Neural progenitor cell (in vitro differentiated cells): ENCODE data around the gene KRTAP2-1. TPM values are rescaled to one million over a fixed set of nuclear protein-coding genes. Genes with fewer than 3 reads are reported as not detected.

Experiments
- DNase-seq: peaks from one replicate; pipeline ENCODE4 v3.0.0-alpha.2; 2016; ENCODE audit warnings: low spot score
- H2AFZ ChIP-seq: fragments of 200-600 bp; sonication (generic); replicated peaks from 2 replicates; pipeline ENCODE4 v1.6.1; 2016; ENCODE audit warnings: antibody characterized with exemption
- H3F3A ChIP-seq: fragments of 200-600 bp; sonication (generic); 2 replicates; pipeline ENCODE4 v1.6.1; 2016; ENCODE audit warnings: antibody characterized with exemption, low read depth
- H3K27ac ChIP-seq: fragments of 200-600 bp; sonication (generic); 2 replicates; pipeline ENCODE4 v1.5.1; 2016; ENCODE audit warnings: mild to moderate bottlenecking
- H3K27me3 ChIP-seq: fragments of 200-600 bp; sonication (generic); 2 replicates; pipeline ENCODE4 v1.6.1; 2016; ENCODE audit warnings: mild to moderate bottlenecking, moderate library complexity
- H3K36me3 ChIP-seq: fragments of 200-600 bp; sonication (generic); 2 replicates; pipeline ENCODE4 v1.5.1; 2016
- H3K4me1 ChIP-seq: fragments of 200-600 bp; sonication (generic); 2 replicates; pipeline ENCODE4 v1.6.1; 2016; ENCODE audit warnings: mixed run types
- H3K4me2 ChIP-seq: fragments of 200-600 bp; sonication (generic); 2 replicates; pipeline ENCODE4 v1.6.1; 2016
- H3K4me3 ChIP-seq: fragments of 200-600 bp; sonication (generic); 2 replicates; pipeline ENCODE4 v1.5.1; 2016
- H3K79me2 ChIP-seq: fragments of 200-600 bp; sonication (generic); 2 replicates; pipeline ENCODE4 v1.6.1; 2016; ENCODE audit warnings: low read depth
- H3K9ac ChIP-seq: fragments of 200-600 bp; sonication (generic); 2 replicates; pipeline ENCODE4 v1.6.1; 2016
- H3K9me3 ChIP-seq: fragments of 200-600 bp; sonication (generic); 2 replicates; pipeline ENCODE4 v1.5.1; 2016; ENCODE audit warnings: low read depth
- H4K20me1 ChIP-seq: fragments of 200-600 bp; sonication (generic); 2 replicates; pipeline ENCODE4 v1.6.1; 2016; ENCODE audit warnings: low read depth
- H3K27ac Mint-ChIP-seq: 3 replicates; pipeline ENCODE4 v1.8.0; 2021; ENCODE audit warnings: mixed read lengths
- H3K27me3 Mint-ChIP-seq: 2 replicates; pipeline ENCODE4 v1.8.0; 2022; ENCODE audit warnings: low read depth, mild to moderate bottlenecking, inconsistent platforms, moderate library complexity, mixed read lengths; ENCODE audit not compliant: insufficient read depth
- H3K36me3 Mint-ChIP-seq: 3 replicates; pipeline ENCODE4 v1.8.0; 2021; ENCODE audit warnings: mixed read lengths
- H3K4me1 Mint-ChIP-seq: 3 replicates; pipeline ENCODE4 v1.8.0; 2021; ENCODE audit warnings: mixed read lengths
- H3K4me3 Mint-ChIP-seq: 3 replicates; pipeline ENCODE4 v1.8.0; 2021; ENCODE audit warnings: mild to moderate bottlenecking, moderate library complexity, mixed read lengths
- H3K9me3 Mint-ChIP-seq: 3 replicates; pipeline ENCODE4 v1.8.0; 2020; ENCODE audit warnings: mixed read lengths
- CTCF ChIP-seq: fragments of 200-600 bp; sonication (generic); IDR thresholded peaks from 2 replicates; pipeline ENCODE4 v1.5.1; 2017; ENCODE audit warnings: antibody characterized with exemption, mild to moderate bottlenecking
- EZH2 ChIP-seq: fragments of 200-600 bp; sonication (generic); IDR thresholded peaks from 2 replicates; pipeline ENCODE4 v1.6.1; 2017; ENCODE audit warnings: antibody characterized with exemption, mild to moderate bottlenecking, moderate library complexity
- EZH2phosphoT487 ChIP-seq: fragments of 200-600 bp; sonication (generic); IDR thresholded peaks from 2 replicates; pipeline ENCODE4 v1.6.1; 2017; ENCODE audit warnings: antibody characterized with exemption
- total RNA-seq: library from RNA; depleted of rRNA; stranded (reverse); fragments of >200 nt; gene quantifications from 2 replicates; pipeline ENCODE4 v1.2.3, GENCODE V29; 2015; ENCODE audit warnings: low replicate concordance

Gene KRTAP2-1
- total RNA-seq, 1 donor from 2014 or later = not detected

DNA sequence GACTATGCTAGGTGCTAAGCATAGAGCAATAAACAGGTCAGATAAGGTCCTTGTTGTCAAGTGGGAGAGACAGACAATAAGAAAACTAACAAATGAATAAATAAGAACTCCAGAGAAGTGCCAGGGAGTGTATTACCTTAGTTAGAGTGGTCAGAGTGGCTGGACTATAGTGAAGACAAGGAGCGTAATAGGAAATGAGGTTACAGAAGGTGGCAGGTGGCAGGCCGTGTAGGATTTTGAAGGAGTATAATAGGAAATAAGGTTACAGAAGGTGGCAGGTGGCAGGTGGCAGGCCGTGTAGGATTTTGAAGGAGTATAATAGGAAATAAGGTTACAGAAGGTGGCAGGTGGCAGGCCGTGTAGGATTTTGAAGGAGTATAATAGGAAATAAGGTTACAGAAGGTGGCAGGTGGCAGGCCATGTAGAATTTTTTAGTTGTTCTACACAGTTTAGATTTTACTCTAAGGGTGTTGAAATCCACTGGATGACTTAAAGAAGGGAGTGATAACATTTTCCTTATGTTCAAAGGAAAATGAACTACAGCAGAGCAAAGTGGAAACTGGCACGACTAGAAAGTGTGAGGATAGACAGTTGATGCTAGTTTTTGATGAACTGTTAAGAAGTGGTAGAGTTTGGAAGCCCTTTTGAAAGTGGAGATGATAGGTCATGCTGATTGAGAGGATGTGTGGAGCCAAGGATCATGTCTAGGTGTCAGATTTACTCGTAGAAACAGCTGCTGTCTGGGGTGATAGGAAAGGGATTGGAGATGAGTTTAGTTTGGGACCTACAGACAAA is 34.6 kb downstream of the KRTAP2-1 start:
- no peak overlapping the region for H3K4me3 ChIP-seq
- Mint-ChIP-seq H3K4me1 (no peaks in the 10 kb centered on the region), H3K9me3 (no peaks in the 10 kb centered on the region), H3K4me3 (no peak overlapping the region), H3K27ac (no peak overlapping the region), H3K27me3 (no peaks in the 10 kb centered on the region), H3K36me3 (no peaks in the 10 kb centered on the region)
- H3K4me2 ChIP-seq = no peak overlapping the region
- no peak for DNase-seq
- H3K9ac ChIP-seq = no peak overlapping the region
- H3K27me3 ChIP-seq = no peaks in the 10 kb centered on the region
- H3K79me2 ChIP-seq = no peaks in the 10 kb centered on the region
- no peaks in the 10 kb centered on the region for H3K9me3 ChIP-seq
- no peaks in the 10 kb centered on the region for H4K20me1 ChIP-seq
- peaks cover 18% of the 10 kb centered on the region for H3K4me1 ChIP-seq
- H3K36me3 ChIP-seq = no peaks in the 10 kb centered on the region
- peak overlapping the region; percentile 55 for H2AFZ ChIP-seq
- no peak overlapping the region for H3K27ac ChIP-seq
- no peak for TF ChIP-seq EZH2
- TF ChIP-seq CTCF = no peak
- TF ChIP-seq EZH2phosphoT487 = no peak
- H3F3A ChIP-seq = no peaks in the 10 kb centered on the region

DNA sequence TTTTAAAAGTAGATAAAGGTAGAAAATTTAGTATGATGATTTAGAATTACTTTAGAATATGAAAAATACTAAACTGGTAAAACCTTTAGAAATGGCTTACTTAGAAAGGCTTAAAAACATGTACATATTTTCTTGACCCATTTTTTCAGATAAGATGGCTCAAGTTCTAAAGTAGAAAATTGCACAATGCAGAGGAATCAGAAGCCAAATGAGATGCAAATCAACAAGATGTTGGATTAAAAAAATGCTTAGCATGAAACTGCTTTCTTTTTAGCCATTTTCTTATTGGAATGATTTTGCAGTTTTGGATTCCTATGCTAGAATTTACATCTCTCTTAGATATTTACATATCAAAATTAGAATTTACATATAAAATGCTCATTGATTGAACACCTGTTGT is 36.7 kb downstream of the KRTAP2-1 start:
- no peak overlapping the region for H3K9ac ChIP-seq
- no peaks in the 10 kb centered on the region for H3K27me3 Mint-ChIP-seq
- no peaks in the 10 kb centered on the region for H3K9me3 Mint-ChIP-seq
- H3K9me3 ChIP-seq = no peaks in the 10 kb centered on the region
- no peak overlapping the region for H3K4me2 ChIP-seq
- TF ChIP-seq EZH2phosphoT487 (no peak), EZH2 (no peak), CTCF (no peak)
- H3K79me2 ChIP-seq = no peaks in the 10 kb centered on the region
- H3K4me3 Mint-ChIP-seq = no peak overlapping the region
- no peaks in the 10 kb centered on the region for H4K20me1 ChIP-seq
- no peak for DNase-seq
- H3K36me3 ChIP-seq = no peaks in the 10 kb centered on the region
- H3K36me3 Mint-ChIP-seq = no peaks in the 10 kb centered on the region
- H3F3A ChIP-seq = no peaks in the 10 kb centered on the region
- H3K27ac ChIP-seq = no peak overlapping the region
- no peak overlapping the region for H3K27ac Mint-ChIP-seq
- peaks cover 6% of the 10 kb centered on the region for H3K4me1 Mint-ChIP-seq
- H2AFZ ChIP-seq = no peak overlapping the region
- H3K27me3 ChIP-seq = no peaks in the 10 kb centered on the region
- H3K4me3 ChIP-seq = no peak overlapping the region
- H3K4me1 ChIP-seq = peaks cover 18% of the 10 kb centered on the region

GRCh38 chr17:41009936-41010335 is 37.2 kb downstream of the KRTAP2-1 start:
- H3K27me3 ChIP-seq = no peaks in the 10 kb centered on the region
- Mint-ChIP-seq H3K4me3 (no peak overlapping the region), H3K27me3 (no peaks in the 10 kb centered on the region), H3K36me3 (no peaks in the 10 kb centered on the region), H3K4me1 (peaks cover 6% of the 10 kb centered on the region), H3K9me3 (no peaks in the 10 kb centered on the region), H3K27ac (no peak overlapping the region)
- no peak overlapping the region for H3K4me3 ChIP-seq
- H3K9ac ChIP-seq = no peak overlapping the region
- H3F3A ChIP-seq = no peaks in the 10 kb centered on the region
- H3K79me2 ChIP-seq = no peaks in the 10 kb centered on the region
- H3K9me3 ChIP-seq = no peaks in the 10 kb centered on the region
- H3K36me3 ChIP-seq = no peaks in the 10 kb centered on the region
- peaks cover 18% of the 10 kb centered on the region for H3K4me1 ChIP-seq
- H3K4me2 ChIP-seq = no peak overlapping the region
- TF ChIP-seq EZH2 = no peak
- TF ChIP-seq CTCF = no peak
- TF ChIP-seq EZH2phosphoT487 = no peak
- peak overlapping the region; percentile 8 for H2AFZ ChIP-seq
- H4K20me1 ChIP-seq = no peaks in the 10 kb centered on the region
- no peak for DNase-seq
- no peak overlapping the region for H3K27ac ChIP-seq
